Measurements from ENCODE around the gene RBM12.

Gene RBM12

GRCh38 chr20:35637276-35637675 lies 27.4 kb downstream of the RBM12 start:
- no peak overlapping the region for H3K27ac ChIP-seq
- TF ChIP-seq CTCF (conservative IDR thresholded peaks at IDR 0.05) (no peak), ZFX (IDR thresholded peaks at IDR 0.05) (no peak)

- peak overlapping the region; percentile 20 for H3K27ac ChIP-seq
- TF ChIP-seq ZFX (IDR thresholded peaks at IDR 0.05) (no peak), CTCF (conservative IDR thresholded peaks at IDR 0.05) (no peak)
These were observed 28.6 kb downstream of the RBM12 start for GRCh38 chr20:35636095-35636494.

GRCh38 chr20:35635652-35636051 lies 29.0 kb downstream of the RBM12 start:
- peak overlapping the region; percentile 20 for H3K27ac ChIP-seq
- TF ChIP-seq CTCF (conservative IDR thresholded peaks at IDR 0.05) (no peak), ZFX (IDR thresholded peaks at IDR 0.05) (no peak)

DNA sequence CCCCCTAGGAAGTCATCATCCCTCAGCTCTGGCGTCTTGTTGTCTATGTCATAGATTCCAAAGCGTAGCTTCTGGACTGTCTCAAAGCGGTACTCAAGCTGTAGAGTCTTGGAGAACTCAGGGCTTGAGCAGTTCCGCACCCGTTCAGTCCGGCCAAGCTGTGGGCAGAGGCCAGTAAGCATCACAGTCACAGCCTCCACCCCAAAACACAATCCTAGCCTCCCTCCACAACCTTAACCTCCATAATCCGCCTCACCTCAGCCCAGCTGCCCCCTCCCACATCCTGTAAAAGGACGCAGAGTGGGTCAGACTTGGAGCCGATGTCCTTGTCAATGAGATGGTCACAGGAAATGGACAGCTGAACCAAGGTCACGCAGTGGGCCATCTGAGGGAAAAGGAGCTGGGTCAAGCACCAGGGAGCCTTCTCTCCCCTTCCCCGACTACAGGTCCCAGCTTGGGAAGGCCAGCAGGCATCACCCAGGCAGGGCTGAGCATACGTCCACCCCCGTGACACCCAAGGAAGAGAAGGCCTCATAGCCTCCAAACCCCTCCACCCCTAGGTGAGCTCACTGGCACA lies 32.1 kb downstream of the RBM12 start:
- no peak overlapping the region for H3K27ac ChIP-seq
- TF ChIP-seq CTCF (conservative IDR thresholded peaks at IDR 0.05), result no peak

- TF ChIP-seq ZFX (IDR thresholded peaks at IDR 0.05) (no peak), CTCF (conservative IDR thresholded peaks at IDR 0.05) (no peak)
- no peak overlapping the region for H3K27ac ChIP-seq
These were observed 34.1 kb downstream of the RBM12 start for GRCh38 chr20:35630636-35631035.

DNA sequence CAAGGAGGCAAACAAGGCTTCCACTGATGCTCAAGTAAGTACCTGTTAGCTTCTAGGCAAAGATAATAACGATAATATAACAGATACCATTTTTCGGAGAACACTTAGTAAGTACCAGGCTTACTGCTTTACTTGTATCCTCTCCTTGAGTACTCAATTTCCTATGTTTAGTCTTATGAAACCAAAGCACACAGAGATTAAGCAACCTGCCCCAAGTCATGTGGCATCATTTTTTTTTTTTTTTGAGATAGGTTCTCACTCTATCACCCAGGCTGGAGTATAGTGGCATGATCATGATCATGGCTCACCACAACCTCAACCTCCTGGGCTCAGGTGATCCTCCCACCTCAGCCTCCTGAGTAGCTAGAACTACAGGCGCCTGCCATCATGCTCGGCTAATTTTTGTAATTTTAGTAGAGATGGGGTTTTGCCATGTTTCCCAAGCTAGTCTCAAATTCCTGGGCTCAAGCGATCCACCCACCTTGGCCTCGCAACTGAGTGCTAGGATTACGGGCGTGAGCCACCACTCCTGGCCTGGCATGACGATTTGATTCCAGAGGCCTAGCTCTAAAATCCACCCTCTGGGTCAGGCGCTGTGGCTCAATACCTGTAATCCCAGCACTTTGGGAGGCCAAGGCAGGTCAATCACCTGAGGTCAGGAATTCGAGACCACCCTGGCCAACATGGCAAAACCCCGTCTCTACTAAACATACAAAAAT lies 35.1 kb downstream of the RBM12 start:
- no peak overlapping the region for H3K27ac ChIP-seq
- TF ChIP-seq CTCF (conservative IDR thresholded peaks at IDR 0.05) (no peak), ZFX (IDR thresholded peaks at IDR 0.05) (no peak)

GRCh38 chr20:35627121-35627520 lies 37.6 kb downstream of the RBM12 start:
- H3K27ac ChIP-seq, result no peak overlapping the region

More at GRCh38 chr20:35627121-35627520, 37.6 kb downstream of the RBM12 start:
- no peak for TF ChIP-seq ZFX (IDR thresholded peaks at IDR 0.05)

Data from C4-2B (cell line).